K562 (cell line): ENCODE measurements around the gene FAM107B. TPM values are rescaled to one million over a fixed set of nuclear protein-coding genes. Genes with fewer than 3 reads are reported as not detected.

ENCODE experiments used
- ATAC-seq: fragments of 200-7000 bp; cut with Tn5 transposase; 3 replicates; pipeline ENCODE4 v1.9.1; 2020; ENCODE audit warnings: moderate library complexity
- BruUV-seq: library from RNA; stranded (reverse); fragments of 400-500 nt; replicated peaks from 2 replicates; lab custom pipeline; 2021; lab: Mats Ljungman, UMichigan
- CTCF ChIA-PET: fragments of 300-600 bp; formaldehyde crosslinking; extraction: SDS; loops from one replicate; lab custom pipeline; 2021; ENCODE audit warnings: low intra/inter-chr PET ratio; lab: Yijun Ruan, JAX
- POLR2A ChIA-PET: fragments of 300-600, 350-650 bp; sonication (Branson Sonifier 250); formaldehyde crosslinking; extraction: SDS; loops from one replicate; lab custom pipeline; 2021; ENCODE audit warnings: antibody characterized with exemption, inconsistent platforms; lab: Yijun Ruan, JAX
- DNase-seq, 4 experiments: peaks; one replicate each; pipeline versions ENCODE4 v3.0.0 to v3.0.0-alpha.2; 2011 to 2018; ENCODE audit warnings: low spot score in 3 of 4, mixed read lengths in 3 of 4; ENCODE audit errors: extremely low read depth in 1 of 4
- FAIRE-seq: peaks from 2 replicates; lab custom pipeline; 2011; peaks lifted over from hg19 to GRCh38; lab: Jason Lieb, UNC
- H2AFZ ChIP-seq: 2 replicates; pipeline ENCODE4 v1.6.0; 2011; ENCODE audit warnings: low read depth, low read length, control low read depth, inconsistent platforms
- H3K27ac ChIP-seq: fragments of 200-600 bp; 3 replicates; pipeline ENCODE4 v1.8.0; 2011; ENCODE audit warnings: low read depth, mild to moderate bottlenecking, control low read depth, inconsistent platforms, low read length, moderate library complexity, mixed read lengths; ENCODE audit errors: extremely low read depth
- H3K27me3 ChIP-seq, 2 experiments: fragments of 300-600 bp in 1 of 2; 2 replicates in 1 of 2; 3 replicates in 1 of 2; pipeline versions ENCODE4 v1.6.0 to v1.8.0; 2011; ENCODE audit warnings: inconsistent platforms in 2 of 2, low read length in 2 of 2, mild to moderate bottlenecking in 1 of 2, mixed read lengths in 1 of 2, moderate library complexity in 1 of 2; ENCODE audit not compliant: control insufficient read depth in 2 of 2, insufficient read depth in 2 of 2
- H3K36me3 ChIP-seq: fragments of 300-600 bp; 3 replicates; pipeline ENCODE4 v1.8.0; 2011; ENCODE audit warnings: mild to moderate bottlenecking, low read length, inconsistent platforms; ENCODE audit not compliant: control insufficient read depth, insufficient read depth
- H3K4me1 ChIP-seq, 2 experiments: fragments of 200-600 bp in 1 of 2; replicated peaks in 1 of 2; 2 replicates in 1 of 2; 3 replicates in 1 of 2; pipeline versions ENCODE4 v1.5.1 to v1.8.0; 2011; ENCODE audit warnings: inconsistent platforms in 2 of 2, low read length in 2 of 2, mild to moderate bottlenecking in 1 of 2, mixed read lengths in 1 of 2, moderate library complexity in 1 of 2; ENCODE audit not compliant: control insufficient read depth in 2 of 2, insufficient read depth in 2 of 2
- H3K4me2 ChIP-seq: 2 replicates; pipeline ENCODE4 v1.6.1; 2011; ENCODE audit warnings: low read length, control low read depth, inconsistent platforms, mixed read lengths; ENCODE audit not compliant: insufficient read depth
- H3K4me3 ChIP-seq: fragments of 200-600 bp; sonication (generic), shearing (Covaris generic); 2 replicates; pipeline ENCODE4 v1.5.1; 2016; ENCODE audit warnings: control low read depth, inconsistent platforms
- H3K79me2 ChIP-seq: fragments of 200-600 bp; 3 replicates; pipeline ENCODE4 v1.8.0; 2011; ENCODE audit warnings: low read length, inconsistent platforms; ENCODE audit not compliant: control insufficient read depth, insufficient read depth
- H3K9ac ChIP-seq, 2 experiments: 2 replicates each; pipeline versions ENCODE4 v1.6.0 to v1.6.1; 2011; ENCODE audit warnings: low read depth in 2 of 2, low read length in 2 of 2, control low read depth in 1 of 2, inconsistent platforms in 1 of 2, mild to moderate bottlenecking in 1 of 2, mixed read lengths in 1 of 2; ENCODE audit not compliant: insufficient read depth in 1 of 2
- H3K9me1 ChIP-seq: one replicate; pipeline ENCODE4 v1.6.0; 2011; ENCODE audit warnings: inconsistent platforms, mild to moderate bottlenecking, low read length, moderate library complexity; ENCODE audit not compliant: control insufficient read depth, insufficient read depth
- H3K9me3 ChIP-seq: replicated peaks from 2 replicates; pipeline ENCODE4 v1.5.1; 2011; ENCODE audit warnings: low read depth, low read length, inconsistent platforms; ENCODE audit not compliant: control insufficient read depth, insufficient read depth
- H4K20me1 ChIP-seq: replicated peaks from 2 replicates; pipeline ENCODE4 v1.6.1; 2011; ENCODE audit warnings: low read length, inconsistent platforms, mixed read lengths; ENCODE audit not compliant: control insufficient read depth, insufficient read depth
- GMEB1 ChIP-seq: fragments of 250-450 bp; sonication (Bioruptor Pico); IDR thresholded peaks from 2 replicates; pipeline ENCODE4 v1.4.0; 2020; ENCODE audit warnings: mild to moderate bottlenecking
- SNRNP70 ChIP-seq: fragments of 200-400 bp; formaldehyde crosslinking; optimal IDR thresholded peaks from 2 replicates; pipeline ENCODE3; 2017; ENCODE audit warnings: low read depth, low read length
- ZBTB2 ChIP-seq: fragments of 450-650 bp; IDR thresholded peaks from 2 replicates; pipeline ENCODE4 v1.6.1; 2016; ENCODE audit warnings: antibody characterized with exemption
- ZNF121 ChIP-seq: sonication (generic); formaldehyde crosslinking; conservative IDR thresholded peaks from 2 replicates; pipeline ENCODE4 v1.8.0; 2022; ENCODE audit warnings: missing genetic modification reagents
- WGBS: fragments of 100-300 bp; shearing (Covaris generic); methylation state at CpG from one replicate; pipeline ENCODE4 v1.1.6; 2016; ENCODE audit warnings: low coverage, mixed read lengths; ENCODE audit not compliant: insufficient coverage; ENCODE audit errors: missing lambda C conversion rate; 5-methylcytosine and 5-hydroxymethylcytosine counted together
- in situ Hi-C: fragments of 300-500 bp; cut with MboI; formaldehyde crosslinking; loops from 4 replicates; pipeline ENCODE4 v1.15.0; 2018; ENCODE audit warnings: inconsistent platforms, mixed read lengths
- intact Hi-C: fragments of 100-400 bp; cut with micrococcal nuclease; formaldehyde crosslinking; loops from 2 replicates; pipeline ENCODE4 v1.14.2; 2022
- polyA plus RNA-seq, 8 experiments: library from polyadenylated mRNA; depleted of rRNA in 4 of 8; stranded (reverse) in 5 of 8; unstranded in 3 of 8; fragments of >200 nt; fragmentation: Nextera tagmentation in 2 of 8; fragmentation: Illumina TruSeq in 1 of 8; extraction: Ambion mirVana in 2 of 8; extraction: Trizol in 1 of 8; gene quantifications; 2 replicates each; pipeline versions ENCODE4 v1.2.1 to v1.2.3, GENCODE V29; 2011 to 2014; ENCODE audit warnings: inconsistent platforms in 1 of 8, missing spikeins in 1 of 8
- total RNA-seq, 7 experiments: library from RNA; depleted of rRNA in 6 of 7; stranded (reverse); fragments of >200 nt in 6 of 7; fragmentation: Illumina TruSeq in 2 of 7; extraction: Trizol in 2 of 7; gene quantifications; 2 replicates each; pipeline versions ENCODE4 v1.2.1 to v1.2.3, GENCODE V29; 2011 to 2021; ENCODE audit warnings: low replicate concordance in 1 of 7

The FAM107B gene
- total and polyA plus RNA-seq, 9 of the 15 experiments (the other 6 are each of a cell fraction or from before 2014, with no cell fraction given) = 0.40 to 2.8 (median 1.4) TPM

GRCh38 chr10:14600065-14600464, 174.6 kb downstream of the FAM107B start (continued):
- no peak for TF ChIP-seq GMEB1 (CRISPR knock-in tag)

- H3K4me2 ChIP-seq = no peak overlapping the region
- no peaks in the 10 kb centered on the region for H3K9me1 ChIP-seq
- 0 out of 2 replicates have a peak, but pooled peaks have one; percentile 33 for TF ChIP-seq ZNF121 (CRISPR knock-in tag)
- TF ChIP-seq SNRNP70 = no peak
- TF ChIP-seq ZBTB2 = no peak
- no peaks in the 10 kb centered on the region for H3K9me3 ChIP-seq
- H3K36me3 ChIP-seq = no peaks in the 10 kb centered on the region
- H3K4me1 ChIP-seq = peaks cover 0 to 6% of the 10 kb centered on the region in 2 experiments; a peak in 2 of 5 replicates
- no peak overlapping the region for H3K9ac ChIP-seq
- no peak overlapping the region for H3K27ac ChIP-seq
- ATAC-seq (no peak), DNase-seq (no peak), FAIRE-seq (no peak)
- WGBS = 7% methylated on average over 11 of the region's 11 CpGs
- no peaks in the 10 kb centered on the region for H3K79me2 ChIP-seq
- in situ Hi-C loops (no loop called here), intact Hi-C loops (no loop called here)
- H3K27me3 ChIP-seq = peaks cover 17 to 35% of the 10 kb centered on the region in 2 experiments
- BruUV-seq = no TSS peak
- POLR2A ChIA-PET = interaction anchor here (0.5 kb wide), 1 partner anchor 1362 kb away, joined by 3 read pairs; no protein-coding TSS in a partner anchor
- H3K4me3 ChIP-seq = no peak overlapping the region
- H2AFZ ChIP-seq = no peak overlapping the region
- CTCF ChIA-PET = no interaction called here
- H4K20me1 ChIP-seq = no peaks in the 10 kb centered on the region
Observed at GRCh38 chr10:14598809-14599764, 175.6 kb downstream of the FAM107B start.
